Activated T-cell treated with anti-CD3 and anti-CD28 coated beads, Interleukin-2, amount 50 U/mL, for 1 hour (primary cell): ENCODE data around the gene EXOC2.
A peak's percentile ranks its signal among the peaks of the same experiment; 100 is the strongest.
"Not testable (repeated sequence)": the region's sequence is repeated elsewhere in the genome, so short reads cannot be mapped to it uniquely, and the experiment has no call there.

ENCODE experiments used
- DNase-seq: peaks from one replicate; pipeline ENCODE4 v3.0.0-alpha.2; 2020

EXOC2 gene

GRCh38 chr6:708237-708598 is 15.3 kb upstream of the EXOC2 start:
- no peak for DNase-seq

GRCh38 chr6:707576-708236 is 14.8 kb upstream of the EXOC2 start:
- DNase-seq = no peak

GRCh38 chr6:706819-707381 is 14.0 kb upstream of the EXOC2 start:
- DNase-seq = no peak

GRCh38 chr6:706146-706545 is 13.2 kb upstream of the EXOC2 start:
- no peak for DNase-seq

DNA sequence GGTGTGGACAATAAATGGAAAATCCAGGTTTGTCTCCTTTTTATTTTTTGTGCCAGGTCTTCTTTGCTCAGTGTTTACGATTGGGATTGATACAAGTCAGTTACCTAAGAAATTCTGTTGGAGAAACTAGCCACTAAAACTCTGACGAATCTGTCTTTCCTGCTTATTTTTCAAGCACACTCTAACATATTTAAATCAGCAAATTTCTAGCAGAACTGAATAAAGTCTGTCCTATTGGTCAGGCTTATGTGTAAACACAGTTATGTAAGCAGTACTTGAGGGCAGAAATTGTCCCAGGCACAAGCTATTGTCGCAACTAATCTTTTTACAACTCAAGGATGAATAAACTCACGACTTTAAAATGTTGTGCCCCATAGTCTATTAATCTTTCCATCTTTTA is 12.1 kb upstream of the EXOC2 start:
- DNase-seq = no peak

DNA sequence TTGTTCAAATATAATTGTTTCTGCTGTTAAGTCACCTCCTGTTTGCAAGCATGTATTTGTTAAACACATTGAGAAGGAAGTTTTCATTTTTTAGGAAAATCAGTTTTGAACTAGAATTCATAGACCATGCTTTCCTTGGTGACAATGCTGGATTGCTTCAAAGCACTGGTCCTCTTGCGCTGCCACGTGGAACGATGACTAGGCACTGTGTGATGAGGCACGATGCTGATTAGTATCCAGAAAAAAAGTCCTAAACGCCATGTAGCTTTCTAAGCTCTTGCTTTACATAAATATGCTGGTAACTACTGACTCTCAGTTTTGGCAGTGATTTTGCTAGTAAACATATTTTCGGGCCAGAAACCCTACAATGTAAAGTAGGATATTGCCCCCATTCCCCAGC is 11.1 kb upstream of the EXOC2 start:
- DNase-seq = no peak

- no peak for DNase-seq
These were observed 10.6 kb upstream of the EXOC2 start for GRCh38 chr6:703552-703951.

DNA sequence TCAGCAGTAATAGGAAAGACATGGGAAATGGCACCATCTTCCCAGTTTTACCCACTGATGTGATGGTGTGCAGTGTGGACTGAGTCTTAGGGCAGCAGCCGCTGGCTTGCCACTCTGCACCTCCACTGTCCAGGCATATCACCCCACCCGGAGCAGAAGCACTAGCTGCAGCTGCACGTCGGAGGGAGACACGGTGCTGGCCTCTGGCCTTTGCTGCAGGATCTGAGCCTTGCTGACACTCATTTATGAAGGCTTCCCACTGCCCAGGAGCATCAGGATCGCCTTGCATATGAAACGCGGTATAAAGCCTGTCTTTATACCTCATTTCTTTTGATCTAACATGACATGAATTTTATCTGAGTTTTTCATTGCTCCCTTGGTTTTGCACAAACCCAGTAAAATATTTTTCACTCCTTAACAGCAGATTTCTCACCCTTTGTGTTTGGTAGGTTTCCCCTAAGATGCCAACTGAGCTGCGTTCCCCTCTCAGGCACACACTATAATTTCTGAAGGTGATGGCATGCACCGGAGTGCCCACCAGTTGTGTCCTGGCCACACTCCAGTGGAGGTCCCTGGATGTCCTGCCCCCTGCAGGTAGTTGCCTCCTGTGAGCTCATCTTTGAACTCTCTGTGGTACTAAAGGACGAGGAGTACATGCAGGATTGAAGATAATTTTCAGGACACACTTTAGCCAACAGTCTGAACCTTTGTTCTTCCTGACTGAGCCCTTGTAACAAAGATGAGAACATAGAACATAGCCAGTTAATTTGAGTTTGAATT is 9.0 kb upstream of the EXOC2 start:
- DNase-seq = no peak

- DNase-seq = no peak
These were observed 8.3 kb upstream of the EXOC2 start for GRCh38 chr6:701215-701614.

- DNase-seq = no peak
These were observed 7.6 kb upstream of the EXOC2 start for GRCh38 chr6:700490-700889.

DNA sequence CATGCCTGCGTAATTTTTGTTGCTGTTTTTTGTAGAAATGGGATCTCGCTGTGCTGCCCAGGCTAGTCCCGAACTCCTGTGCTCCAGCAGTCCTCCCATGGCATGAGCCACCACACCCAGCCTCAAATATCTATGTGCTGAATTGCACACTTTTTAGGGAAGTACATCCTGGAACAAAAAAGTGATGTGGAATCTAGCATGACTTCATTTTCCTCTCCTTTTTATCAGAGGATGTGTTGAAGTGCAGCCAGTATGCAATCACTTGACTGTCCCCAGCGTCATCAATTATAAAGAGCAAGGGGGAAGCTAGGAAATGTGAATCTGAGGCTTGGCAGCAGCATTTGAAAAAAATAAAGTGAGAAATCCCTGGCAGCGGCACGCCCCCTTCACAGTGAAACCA is 6.4 kb upstream of the EXOC2 start:
- no peak for DNase-seq

DNA sequence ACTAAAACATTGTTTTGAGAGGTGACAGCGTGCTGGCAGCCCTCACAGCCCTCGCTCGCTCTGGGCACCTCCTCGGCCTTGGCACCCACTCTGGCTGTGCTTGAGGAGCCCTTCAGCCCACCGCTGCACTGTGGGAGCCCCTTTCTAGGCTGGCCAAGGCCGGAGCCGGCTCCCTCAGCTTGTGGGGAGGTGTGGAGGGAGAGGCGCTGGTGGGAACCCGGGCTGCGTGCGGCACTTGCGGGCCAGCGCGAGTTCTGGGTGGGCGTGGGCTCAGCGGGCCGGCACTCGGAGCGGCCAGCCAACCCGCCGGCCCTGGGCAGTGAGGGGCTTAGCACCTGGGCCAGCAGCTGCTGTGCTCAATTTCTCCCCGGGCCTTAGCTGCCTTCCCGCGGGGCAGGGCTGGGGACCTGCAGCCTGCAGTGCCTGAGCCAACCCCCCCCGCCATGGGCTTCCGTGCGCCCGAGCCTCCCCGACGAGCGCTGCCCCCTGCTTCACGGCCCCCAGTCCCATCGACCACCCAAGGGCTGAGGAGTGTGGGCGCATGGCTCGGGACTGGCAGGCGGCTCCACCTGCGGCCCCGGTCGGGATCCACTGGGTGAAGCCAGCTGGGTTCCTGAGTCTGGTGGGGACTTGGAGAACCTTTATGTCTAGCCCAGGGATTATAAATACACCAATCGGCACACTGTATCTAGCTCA is 1.6 kb upstream of the EXOC2 start:
- not testable (repeated sequence) for DNase-seq

DNA sequence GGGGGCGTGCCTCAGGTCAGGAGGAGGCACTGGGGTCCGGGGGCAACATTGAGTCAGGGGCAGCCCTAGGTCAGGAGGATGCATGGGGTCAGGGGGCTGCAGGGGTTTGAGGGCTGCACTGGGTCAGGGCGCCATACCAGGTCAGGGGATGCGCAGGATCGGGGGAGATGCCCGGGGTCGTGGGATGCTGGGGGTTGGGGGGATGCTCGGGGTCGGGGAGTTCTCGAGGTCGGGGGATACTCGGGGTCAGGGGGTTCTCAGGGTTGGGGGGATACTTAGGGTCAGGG is 727 bp upstream of the EXOC2 start:
- no peak for DNase-seq

GRCh38 chr6:692356-692851 is 535 bp downstream of the EXOC2 start:
- DNase-seq = peak; percentile 80

- DNase-seq = no peak
These were observed 3.7 kb downstream of the EXOC2 start for GRCh38 chr6:689223-689622.

GRCh38 chr6:686497-686896 is 6.4 kb downstream of the EXOC2 start:
- no peak for DNase-seq

GRCh38 chr6:684831-685636 is 7.9 kb downstream of the EXOC2 start:
- no peak for DNase-seq

GRCh38 chr6:683742-684440 is 9.0 kb downstream of the EXOC2 start:
- no peak for DNase-seq

DNA sequence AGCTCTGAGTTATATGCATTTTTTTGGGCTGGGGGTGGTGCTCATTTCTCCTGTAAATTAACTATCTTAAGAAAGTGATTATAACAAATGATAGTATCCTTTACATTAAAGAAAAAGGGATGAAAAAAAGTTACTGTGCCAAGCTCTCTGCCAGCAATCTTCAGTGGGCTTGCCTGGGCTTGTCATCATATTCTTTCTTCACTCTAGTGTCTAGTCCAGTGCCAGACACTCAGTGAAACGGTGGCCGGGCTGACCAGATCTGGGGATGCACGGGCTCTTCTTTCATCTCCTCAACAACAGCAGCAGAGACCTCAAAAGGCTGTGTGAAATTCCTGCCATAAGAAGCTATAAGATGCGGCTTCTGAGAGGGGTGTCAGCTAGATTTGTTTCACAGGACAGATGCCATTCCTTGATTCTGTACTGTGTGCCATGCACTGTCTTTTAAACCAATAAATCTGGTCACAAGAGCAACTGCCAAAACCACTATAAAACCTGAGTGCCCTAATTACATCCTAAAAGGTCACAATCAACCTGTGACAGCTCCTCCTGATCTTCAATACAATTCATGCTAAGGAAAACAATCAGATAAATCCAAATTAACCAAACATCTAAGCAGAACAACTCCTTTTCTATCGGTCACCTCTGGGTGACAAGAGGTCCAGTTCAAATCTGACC is 12.1 kb downstream of the EXOC2 start:
- DNase-seq = no peak

DNA sequence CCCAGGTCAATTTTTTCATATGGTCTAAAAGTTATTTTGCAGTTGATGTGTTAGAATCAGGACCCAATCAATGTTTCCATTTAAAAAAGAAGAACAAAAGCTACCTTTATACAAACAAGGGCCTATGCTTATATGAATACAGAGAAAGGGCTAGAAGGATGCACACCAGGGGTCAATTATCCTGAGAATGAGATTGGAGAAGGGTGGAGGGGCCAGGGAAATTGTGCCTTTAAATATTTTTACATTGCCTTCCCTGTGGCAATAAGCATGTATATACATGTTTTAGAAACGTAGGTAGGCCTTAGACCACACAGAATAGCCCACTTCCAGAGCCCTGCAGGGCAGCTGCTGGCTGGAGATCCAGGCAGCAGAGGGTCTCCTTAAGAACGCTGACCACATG is 12.7 kb downstream of the EXOC2 start:
- DNase-seq = no peak

GRCh38 chr6:679282-679681 is 13.7 kb downstream of the EXOC2 start:
- no peak for DNase-seq

- no peak for DNase-seq
These were observed 14.4 kb downstream of the EXOC2 start for GRCh38 chr6:678520-678919.
